ENCODE results near the gene CARMIL3.
"Not testable (repeated sequence)": the region's sequence is repeated elsewhere in the genome, so short reads cannot be mapped to it uniquely, and the experiment has no call there.

The CARMIL3 gene

DNA sequence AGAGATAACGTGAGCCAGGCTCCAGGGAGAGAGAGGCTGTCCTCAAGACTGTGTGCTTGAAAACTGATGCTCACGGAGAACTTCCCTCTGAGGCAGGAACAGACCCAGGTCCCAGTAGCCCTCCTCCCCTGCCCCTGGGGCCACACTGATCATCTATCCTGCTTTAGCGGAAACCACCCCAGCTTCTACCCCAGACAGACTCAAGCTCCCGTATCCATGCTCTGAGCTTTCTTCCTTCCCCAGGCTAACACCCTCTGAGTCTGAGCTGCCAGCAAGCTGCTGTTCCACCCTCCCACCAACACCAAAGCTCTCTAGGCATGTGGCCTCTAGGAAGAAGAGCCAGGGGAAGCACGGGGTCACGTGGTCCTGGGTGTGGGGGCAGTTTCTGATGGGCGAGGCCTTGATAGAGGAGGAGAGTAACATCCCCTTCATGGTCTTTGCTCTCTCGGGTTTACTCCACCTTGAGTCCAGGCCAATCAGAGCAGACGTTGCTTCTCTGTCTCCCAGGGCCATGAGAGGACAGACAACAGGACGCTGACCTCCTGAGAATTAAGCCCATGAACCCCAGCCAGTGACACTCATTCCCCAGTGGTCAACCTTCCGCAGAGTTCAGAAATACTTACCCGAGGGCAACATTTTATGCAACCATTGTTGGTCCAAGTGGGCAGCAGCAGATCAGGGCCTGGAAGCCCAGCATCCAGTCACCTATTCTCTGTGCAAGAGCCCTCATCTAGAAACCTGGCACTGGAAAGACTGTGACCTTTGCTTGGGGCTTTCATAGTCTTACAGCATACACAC lies 43.7 kb downstream of the CARMIL3 start:
- peak; percentile 76 for DNase-seq

DNA sequence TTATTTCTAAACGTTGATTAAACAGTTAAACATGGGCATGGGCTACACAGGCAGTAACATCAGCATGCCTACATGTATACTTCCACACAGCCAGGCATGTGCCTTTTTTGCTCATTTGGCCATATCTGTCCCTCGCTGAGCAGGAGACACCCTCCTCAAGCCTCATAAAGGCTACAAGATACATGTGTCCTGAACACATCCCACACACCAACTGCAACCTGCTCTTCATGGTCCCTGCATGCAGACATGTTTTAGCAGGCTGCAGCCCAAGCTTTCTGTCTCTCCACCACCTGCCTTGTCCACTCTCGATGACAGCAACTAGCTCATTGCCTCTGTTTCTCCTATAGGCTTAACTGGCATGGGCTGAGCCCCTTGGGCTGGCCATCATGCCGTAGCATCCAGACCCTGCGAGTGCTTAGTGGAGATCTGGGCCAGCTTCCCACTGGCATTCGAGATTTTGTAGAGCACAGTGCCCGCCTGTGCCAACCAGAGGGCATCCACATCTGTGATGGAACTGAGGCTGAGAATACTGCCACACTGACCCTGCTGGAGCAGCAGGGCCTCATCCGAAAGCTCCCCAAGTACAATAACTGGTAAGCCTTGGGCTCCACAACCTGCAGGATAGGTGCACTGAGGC lies 44.9 kb downstream of the CARMIL3 start:
- no peak for DNase-seq

DNA sequence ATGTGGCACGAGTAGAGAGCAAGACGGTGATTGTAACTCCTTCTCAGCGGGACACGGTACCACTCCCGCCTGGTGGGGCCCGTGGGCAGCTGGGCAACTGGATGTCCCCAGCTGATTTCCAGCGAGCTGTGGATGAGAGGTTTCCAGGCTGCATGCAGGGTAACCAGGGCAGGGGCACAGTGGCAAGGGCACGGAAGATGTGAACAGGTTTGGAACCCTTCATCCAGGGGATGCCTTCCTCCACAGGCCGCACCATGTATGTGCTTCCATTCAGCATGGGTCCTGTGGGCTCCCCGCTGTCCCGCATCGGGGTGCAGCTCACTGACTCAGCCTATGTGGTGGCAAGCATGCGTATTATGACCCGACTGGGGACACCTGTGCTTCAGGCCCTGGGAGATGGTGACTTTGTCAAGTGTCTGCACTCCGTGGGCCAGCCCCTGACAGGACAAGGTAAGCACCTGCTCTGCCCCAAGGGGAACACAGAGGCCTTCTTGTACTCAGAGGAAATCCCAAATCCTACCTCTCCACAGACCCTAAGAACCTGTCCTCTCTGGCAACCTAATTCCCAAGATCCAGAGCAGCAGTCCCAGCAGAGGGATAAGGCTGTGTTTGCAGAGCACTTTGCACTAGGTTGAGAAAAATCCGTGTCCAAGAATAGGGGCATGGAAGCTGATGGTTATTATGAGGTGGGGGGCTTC lies 46.6 kb downstream of the CARMIL3 start:
- DNase-seq, result no peak

DNA sequence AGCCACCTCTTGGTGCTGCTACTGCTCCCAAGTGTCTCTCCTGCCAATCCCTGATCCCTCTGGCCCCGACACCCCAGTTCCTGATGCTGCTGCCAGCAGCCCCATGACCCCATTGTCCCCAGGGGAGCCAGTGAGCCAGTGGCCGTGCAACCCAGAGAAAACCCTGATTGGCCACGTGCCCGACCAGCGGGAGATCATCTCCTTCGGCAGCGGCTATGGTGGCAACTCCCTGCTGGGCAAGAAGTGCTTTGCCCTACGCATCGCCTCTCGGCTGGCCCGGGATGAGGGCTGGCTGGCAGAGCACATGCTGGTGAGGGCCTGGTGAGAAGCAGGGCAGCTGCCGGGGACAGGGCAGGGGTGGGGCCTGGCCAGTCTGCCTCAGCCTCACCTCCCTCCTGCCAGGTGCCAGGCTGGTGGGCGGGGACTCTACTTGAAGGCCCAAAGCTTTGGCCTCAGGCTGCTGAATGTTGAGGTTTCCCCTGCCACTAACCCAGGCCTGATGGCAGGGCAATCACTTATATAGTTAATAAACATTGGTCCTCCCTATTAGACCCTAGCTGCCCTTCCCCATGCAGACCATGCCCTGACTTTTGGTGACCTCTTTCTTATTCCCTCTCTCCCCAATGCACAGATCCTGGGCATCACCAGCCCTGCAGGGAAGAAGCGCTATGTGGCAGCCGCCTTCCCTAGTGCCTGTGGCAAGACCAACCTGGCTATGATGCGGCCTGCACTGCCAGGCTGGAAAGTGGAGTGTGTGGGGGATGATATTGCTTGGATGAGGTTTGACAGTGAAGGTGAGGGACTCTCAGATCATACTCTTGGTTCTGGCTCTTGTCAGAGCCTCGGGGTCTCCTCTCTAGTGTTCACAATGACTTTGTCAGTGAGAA lies 47.4 kb downstream of the CARMIL3 start:
- DNase-seq, result no peak

DNA sequence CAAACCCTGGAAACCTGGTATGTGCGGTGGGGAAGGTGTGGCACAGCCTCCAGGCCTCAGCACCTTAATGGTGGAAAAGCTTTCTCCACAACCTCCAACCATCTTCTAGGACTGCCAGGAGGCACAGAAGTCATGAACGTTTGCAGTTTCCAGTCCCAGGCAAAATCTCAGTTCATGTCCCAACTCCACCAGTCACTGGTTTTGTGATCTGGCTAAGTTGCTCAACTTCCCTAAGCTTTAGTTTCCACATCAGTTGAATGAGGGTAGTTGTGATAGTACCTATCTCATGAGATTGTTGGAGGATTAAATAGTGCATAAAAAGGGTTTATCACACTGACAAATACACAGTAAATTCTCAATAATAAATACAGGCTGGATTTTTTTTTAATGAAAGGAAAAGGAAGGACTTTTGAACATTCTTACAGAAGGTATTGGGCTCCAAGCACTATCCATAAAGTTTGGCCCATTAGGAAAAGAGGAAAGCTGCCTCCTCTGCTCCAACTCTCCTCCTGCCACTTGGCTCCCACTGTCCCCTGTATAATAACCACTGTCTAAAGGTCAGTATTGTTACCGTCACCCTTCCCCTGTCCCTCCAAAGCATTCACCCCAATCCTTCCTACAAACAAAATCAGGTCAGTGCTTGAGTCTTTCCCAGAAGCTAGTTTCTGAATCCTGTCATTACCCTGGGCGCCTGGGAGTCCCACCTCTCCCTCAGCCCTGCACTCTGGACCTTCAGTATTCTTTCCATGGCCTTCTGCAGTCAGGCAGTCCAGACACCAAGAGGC lies 48.6 kb downstream of the CARMIL3 start:
- no peak for DNase-seq

DNA sequence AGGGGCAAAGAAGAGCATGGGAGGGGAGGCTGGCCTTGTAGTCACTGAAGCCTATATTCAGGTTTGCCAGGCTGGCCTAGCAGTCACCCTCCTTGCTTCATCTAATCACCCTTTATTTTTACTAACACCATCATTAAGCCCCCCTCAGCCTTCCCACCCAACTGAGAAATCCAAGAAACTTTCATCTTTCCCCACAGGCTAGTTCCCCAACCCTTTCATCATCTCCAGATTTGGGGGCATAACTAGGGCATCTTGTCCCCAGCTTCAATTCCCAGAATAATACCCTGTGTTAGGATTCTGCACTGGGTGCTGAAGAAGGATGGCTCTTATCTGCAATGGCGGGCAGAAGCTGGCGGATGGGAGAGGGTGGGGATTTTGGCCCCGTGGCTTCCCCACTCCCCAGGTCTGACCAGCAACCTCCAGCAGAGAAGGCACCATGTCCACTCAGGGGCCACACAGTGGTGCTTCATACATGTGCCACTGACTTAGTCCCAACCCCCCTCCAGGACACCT lies 49.2 kb downstream of the CARMIL3 start:
- no peak for DNase-seq

DNA sequence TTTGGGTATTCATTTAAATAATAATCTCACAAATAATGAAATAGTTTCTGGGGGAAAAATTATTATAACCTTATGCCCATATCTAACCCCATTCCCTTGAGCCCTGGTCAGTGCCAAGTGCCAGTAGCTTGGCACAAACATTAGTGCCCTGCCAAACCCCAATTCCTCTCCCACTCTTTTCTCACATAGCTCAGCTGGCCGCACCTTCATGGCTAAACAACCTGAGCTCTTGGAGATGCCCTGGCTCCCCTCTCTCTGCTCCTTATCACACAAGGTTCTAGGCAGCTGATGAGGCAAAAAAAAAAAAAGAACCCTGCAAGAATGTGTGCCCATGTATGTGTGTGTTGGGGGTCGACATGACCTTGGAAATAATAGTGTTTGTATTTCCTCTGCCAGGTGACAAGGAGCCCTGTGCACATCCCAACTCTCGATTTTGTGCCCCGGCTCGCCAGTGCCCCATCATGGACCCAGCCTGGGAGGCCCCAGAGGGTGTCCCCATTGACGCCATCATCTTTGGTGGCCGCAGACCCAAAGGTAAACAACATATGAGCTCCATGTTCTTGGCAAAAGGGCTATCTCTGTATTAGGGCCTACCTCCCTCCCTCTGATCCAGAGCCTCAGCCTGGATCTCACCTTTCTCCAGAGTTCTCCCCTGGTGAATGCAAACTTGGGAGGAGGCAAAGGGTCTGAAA lies 50.7 kb downstream of the CARMIL3 start:
- no peak for DNase-seq

DNA sequence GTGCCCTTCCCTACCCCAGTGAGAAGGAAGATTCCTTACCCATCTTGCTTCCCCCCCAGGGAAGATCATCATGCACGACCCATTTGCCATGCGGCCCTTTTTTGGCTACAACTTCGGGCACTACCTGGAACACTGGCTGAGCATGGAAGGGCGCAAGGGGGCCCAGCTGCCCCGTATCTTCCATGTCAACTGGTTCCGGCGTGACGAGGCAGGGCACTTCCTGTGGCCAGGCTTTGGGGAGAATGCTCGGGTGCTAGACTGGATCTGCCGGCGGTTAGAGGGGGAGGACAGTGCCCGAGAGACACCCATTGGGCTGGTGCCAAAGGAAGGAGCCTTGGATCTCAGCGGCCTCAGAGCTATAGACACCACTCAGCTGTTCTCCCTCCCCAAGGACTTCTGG lies 51.6 kb downstream of the CARMIL3 start:
- no peak for DNase-seq

DNA sequence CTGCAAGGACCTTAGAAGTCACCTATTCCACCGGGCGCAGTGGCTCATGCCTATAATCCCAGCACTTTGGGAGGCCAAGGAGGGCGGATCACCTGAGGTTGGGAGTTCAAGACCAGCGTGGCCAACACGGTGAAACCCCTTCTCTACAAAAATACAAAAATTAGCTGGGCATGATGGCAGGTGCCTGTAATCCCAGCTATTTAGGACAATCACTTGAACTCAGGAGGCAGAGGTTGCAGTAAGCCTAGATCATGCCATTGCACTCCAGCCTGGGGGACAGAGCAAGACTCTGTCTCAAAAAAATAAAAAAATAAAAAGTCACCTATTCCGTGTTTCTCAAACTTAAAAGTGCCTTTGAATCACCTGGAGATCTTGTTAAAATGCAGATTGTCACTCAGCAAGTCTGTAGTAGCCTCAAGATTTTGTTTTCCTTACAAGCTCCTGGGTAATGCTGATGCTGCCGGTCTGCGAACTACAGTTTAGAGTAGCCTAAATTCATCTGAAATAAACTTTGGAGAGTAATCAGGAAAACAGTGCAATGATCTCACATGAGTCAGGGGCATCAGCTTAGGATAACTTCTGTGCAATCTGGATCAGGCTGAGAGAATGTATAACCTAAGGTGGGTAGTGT lies 53.9 kb downstream of the CARMIL3 start:
- DNase-seq, result not testable (repeated sequence)

DNA sequence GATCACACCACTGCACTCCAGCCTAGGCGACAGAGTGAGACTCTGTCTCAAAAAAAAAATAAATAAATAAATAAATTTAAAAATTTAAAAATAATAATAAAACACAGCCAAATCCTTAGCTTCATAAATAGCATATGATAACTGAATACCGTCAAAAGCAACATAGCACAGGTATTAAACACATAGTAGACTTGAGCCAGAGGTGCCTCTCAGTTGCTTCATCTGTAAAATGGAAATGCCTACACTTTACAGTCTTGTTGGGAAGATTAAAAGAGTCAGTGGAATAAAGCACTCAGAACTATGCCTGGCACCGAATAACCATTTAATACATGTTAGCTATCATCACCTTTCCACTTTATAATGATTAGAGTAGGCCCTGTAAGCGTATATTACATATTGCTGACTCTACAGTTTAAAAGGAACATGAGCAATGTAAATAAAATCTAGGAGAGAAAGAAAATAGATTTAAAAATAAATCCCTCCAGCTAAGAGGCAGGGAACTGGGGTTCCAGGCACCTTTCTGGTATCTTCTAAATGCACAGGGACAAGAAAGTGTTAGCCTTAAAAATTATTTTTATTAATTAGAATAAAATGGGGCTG lies 55.0 kb downstream of the CARMIL3 start:
- no peak for DNase-seq

DNA sequence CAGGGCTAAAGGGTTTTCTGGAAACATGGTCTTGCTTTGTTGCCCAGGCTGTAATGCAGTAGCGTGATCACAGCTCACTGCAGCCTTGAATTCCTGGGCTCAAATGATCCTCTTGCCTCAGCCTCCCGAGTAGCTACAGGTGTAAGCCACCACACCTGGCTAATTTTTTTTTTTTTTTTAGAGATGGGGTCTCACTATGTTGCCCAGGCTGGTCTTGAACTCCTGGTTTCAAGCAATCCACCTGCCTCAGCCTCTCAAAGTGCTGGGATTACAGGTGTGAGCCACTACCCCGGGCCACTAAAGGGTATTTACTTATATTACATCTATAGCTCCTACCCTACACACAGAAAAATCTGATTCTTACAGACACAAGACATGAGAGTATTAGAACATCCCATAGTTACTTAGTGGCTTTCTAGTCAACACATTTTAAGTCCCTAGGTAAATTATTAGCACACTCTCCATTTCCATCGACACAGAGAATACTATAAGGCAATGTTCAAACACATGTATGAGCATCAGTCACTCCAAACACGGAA lies 56.6 kb downstream of the CARMIL3 start:
- DNase-seq, result no peak

DNA sequence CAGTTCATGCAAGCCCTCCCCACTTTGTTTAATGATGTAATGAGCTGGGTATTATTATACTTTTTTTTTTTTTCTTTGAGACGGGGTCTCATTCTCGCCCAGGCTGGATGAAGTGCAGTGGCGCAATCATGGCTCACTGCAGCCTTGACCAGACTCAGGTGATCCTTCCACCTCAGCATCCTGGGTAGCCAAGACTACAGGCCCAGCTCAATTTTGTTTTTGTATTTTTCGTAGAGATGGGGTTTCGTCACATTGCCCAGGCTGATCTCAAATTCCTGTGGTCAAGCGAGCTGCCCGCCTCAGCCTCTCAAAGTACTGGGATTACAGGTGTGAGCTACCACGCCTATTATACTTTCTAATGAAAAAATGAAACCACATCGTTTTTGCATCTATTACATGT lies 58.3 kb downstream of the CARMIL3 start:
- DNase-seq, result no peak

DNA sequence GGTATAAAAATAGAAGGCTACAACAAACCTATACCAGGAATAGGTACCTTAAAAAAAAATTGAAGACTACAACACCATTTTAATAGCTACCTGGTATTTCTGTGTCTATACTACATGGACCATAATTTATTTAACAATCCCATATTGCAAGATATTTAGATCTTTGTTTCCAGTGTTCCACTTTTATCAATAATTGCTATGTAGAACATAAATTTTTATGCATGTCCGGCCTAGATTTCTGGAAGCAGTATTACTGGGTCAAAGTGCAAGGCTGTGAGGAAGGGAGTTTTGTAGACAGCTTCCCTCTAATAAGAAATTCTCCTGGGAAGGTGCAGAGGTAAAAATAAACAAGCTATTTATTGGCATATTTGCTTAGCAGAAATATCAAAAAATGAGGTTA lies 58.7 kb downstream of the CARMIL3 start:
- no peak for DNase-seq

DNA sequence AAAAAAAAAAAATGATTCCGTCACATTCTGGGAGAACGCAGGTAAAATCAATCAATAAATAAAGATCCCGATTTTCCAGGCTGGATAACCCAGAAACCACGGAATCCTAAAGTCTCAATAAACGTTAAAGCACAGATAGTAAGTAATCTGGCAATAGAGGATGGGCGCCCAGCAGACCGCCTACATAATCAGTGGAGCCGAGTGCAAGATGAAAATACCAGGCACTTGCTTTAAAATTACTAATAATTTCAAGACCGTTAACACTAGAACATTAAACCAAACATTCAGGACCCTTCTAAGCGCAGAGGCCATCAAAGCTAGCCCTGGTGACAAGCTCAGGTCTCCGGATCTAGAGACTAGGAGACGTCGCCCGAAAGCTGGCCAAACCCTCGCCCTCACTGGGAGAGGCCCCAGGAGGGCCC lies 61.6 kb downstream of the CARMIL3 start:
- no peak for DNase-seq

DNA sequence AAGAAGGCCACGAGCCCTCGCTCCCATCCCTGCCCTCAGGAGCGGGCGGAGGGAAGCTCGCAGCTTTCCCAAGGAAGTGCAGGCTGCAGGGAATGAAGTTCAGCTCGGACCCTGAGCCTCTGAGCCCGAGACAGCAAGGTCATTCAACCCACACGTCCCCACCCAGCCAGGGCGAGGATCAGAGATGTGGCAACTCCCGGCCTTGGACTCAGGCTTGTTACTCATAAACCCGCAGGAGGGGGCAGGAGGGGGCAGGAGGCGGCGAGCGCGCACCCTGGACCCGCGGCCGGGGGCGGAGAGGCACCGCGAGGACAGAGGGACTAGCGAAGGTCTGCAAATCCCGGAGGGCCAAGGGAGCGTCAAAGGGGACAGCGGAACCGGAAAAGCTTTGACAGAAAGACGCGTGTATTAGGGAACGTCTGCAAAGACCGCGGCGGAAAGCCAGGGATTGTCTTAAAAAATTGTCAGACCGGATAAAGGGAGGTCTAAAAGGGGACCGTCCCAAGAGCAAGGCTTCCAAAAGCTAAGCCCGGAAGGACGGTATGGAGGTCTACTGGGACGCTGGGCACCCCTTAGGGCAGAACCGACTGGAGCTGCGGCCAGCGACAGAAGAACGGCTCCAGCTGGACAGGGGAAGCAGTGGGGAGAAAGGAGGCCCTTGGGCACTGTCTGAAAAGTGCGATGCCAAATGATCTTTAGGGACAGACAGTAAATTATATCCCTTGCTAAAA lies 62.2 kb downstream of the CARMIL3 start:
- peak; percentile 80 for DNase-seq

DNA sequence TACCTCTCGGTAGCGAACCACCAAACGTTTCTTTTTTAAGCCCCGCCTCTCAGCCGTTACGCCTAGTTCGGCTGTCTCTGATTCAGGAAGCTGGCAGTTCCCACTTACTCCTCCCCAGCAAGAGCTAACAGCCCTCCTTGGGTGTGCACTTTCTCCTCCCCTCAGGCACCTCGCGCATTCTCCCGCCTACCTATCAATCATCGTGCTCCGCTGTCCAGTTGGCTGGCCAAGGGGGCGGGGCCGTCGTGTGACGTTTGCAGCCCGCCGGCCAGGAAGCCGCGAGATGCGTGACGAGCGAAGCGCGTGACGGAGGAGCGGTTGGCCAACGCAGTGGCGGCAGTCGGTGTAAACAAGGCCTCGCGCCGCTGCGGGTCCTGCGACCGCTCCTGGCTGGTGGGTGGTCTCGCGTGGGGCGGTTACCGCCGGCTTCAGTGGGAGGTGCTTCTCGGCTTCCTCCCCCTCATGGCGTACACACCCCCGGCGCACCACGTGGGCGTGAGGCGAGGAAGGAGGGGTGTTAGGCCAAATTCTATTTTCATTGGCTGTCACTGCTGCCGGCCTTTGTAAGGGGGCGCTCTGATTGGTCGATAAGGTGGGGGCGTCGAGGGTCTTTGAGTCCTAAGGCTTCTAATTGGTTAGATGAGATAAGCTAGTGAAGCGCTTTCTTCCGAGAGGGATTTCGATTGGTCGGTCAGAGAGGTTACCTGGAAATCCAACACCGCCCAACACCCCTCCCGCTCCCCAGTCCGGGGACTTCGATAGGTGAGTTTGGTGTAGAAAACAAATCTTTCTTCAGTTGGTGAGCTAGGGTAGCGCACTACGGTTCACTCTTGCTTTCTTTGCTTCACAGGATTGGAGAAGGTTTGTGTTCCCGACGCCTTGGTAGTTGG lies 63.0 kb downstream of the CARMIL3 start, which contains the start of the genes DCAF11 and NRL:
Gene DCAF11 (plus strand): TSS at position 246 of the 890 bp plus-strand sequence. CDS start 818 bp downstream, outside the sequence.
Gene NRL (minus strand): TSS at position 418 of the 890 bp plus-strand sequence. CDS start 32,101 bp downstream, outside the sequence.
- DNase-seq, result peak; percentile 98

DNA sequence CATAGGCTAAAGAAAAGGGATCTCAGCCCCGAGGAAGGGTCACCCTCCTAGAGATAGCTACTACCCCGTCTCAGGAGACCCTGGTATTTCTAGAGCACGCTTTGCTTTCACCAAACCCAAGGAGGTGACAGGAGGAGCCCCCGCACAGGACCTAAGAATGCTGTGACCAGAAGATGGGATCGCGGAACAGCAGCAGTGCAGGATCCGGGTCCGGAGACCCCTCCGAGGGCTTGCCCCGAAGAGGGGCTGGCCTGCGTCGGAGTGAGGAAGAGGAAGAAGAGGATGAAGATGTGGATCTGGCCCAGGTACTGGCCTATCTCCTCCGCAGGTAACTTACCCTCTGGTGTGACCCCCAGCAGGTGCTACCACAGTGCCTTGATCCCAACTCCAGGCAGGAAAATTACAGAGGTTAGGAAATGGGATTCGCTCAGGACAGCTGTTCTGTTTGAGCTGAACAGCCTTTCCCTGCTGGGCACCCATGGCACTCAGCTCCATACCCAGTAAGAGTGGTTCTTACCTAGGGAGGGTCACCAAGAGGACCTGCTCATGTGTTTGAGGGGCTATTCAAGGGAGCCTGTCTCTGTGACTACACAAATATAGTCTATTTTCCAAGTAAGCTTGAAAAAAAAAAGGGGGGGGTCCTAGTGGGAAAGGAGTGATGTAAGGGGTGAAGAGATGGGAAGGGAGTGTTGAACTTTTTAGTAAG lies 63.8 kb downstream of the CARMIL3 start:
- no peak for DNase-seq

Data from activated naive CD4-positive, alpha-beta T cell treated with Interleukin-2 at 50 U/mL for 16 hours (primary cell).